Subcutaneous adipose tissue (tissue), 4 donors: Measurements from ENCODE around the gene CENPN. TPM values are rescaled to one million over a fixed set of nuclear protein-coding genes. Genes with fewer than 3 reads are reported as not detected.

ENCODE experiments used
- total RNA-seq, 4 donors: library from RNA; depleted of rRNA; stranded (reverse); fragments of >200 nt; gene quantifications; one replicate each; pipeline ENCODE4 v1.1.0, GENCODE V29; 2016
- TF ChIP-seq, protein P1 (sequence below): fragments of 450-650 bp; IDR thresholded peaks from one replicate; pipeline ENCODE4 v1.5.1; 2016; ENCODE audit warnings: low read depth, mild to moderate bottlenecking, control low read depth, antibody characterized with exemption, moderate library complexity

CENPN gene
- total RNA-seq, 4 donors from 2014 or later, result 4.9 to 9.1 (median 6.7) TPM

DNA sequence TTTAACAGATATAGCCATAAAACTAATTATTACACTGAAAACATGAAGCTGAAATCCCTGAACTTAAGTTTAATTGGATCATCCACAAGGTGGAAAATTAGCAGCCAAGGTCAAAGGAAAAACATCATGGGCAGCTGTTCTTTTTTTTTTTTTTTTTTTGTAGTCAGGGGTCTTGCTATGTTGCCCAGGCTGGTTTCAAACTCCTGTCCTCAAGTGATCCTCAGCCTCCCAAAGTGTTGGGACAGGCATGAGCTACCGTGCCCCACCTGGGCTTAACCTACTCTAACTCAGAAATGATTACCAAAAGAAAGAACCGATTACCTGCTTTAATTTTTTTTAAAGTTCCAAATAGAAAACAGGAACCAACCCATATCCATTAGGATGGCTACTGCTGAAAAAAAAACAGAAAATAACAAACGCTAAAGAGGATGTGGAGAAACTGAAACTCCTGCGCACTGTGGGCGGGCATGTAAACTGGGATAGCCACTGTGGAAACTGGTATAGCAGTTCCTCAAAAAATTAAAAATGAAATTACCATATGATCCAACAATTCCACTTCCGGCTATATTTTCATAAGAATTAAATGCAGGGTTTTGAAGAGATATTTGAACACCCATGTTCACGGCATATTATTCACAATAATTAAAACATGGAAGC is 8.9 kb upstream of the CENPN start:
- TF ChIP-seq, protein P1, sequence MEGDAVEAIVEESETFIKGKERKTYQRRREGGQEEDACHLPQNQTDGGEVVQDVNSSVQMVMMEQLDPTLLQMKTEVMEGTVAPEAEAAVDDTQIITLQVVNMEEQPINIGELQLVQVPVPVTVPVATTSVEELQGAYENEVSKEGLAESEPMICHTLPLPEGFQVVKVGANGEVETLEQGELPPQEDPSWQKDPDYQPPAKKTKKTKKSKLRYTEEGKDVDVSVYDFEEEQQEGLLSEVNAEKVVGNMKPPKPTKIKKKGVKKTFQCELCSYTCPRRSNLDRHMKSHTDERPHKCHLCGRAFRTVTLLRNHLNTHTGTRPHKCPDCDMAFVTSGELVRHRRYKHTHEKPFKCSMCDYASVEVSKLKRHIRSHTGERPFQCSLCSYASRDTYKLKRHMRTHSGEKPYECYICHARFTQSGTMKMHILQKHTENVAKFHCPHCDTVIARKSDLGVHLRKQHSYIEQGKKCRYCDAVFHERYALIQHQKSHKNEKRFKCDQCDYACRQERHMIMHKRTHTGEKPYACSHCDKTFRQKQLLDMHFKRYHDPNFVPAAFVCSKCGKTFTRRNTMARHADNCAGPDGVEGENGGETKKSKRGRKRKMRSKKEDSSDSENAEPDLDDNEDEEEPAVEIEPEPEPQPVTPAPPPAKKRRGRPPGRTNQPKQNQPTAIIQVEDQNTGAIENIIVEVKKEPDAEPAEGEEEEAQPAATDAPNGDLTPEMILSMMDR, result no peak

DNA sequence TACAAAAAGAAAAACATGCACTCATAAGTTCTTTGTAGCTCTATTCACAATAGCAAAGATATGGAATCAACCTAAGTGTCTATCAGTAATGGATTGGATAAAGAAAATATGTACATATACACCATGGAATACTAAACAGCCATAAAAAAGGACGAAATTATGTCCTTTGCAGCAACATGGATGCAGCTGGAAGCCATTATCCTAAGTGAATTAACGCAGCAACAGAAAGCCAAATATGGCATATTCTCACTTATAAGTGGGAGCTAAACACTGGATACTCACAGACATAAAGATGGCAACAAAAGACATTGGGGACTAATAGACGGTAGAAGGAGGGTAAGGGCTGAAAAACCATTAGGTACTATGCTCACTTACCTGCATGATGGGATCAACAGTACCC is 6.1 kb upstream of the CENPN start:
- TF ChIP-seq, protein P1, result no peak

DNA sequence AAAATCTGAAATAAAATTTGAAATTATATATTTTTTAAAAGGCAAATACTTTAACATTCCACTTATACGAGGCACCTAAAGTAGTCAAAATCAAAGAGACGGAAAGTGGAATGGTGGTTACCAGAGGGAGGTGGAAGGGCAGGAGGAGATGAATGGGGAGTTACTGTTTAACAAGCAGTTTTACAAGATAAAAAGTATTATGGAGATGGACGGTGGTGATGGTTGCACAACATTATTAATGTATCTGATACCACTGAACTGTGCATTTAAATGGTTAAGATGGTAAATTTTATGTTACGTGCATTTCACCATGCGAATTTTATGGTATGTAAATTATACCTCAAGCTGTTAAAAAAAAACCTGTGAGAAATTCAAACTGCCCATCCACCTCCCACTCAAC is 5.7 kb upstream of the CENPN start:
- TF ChIP-seq, protein P1, result no peak

DNA sequence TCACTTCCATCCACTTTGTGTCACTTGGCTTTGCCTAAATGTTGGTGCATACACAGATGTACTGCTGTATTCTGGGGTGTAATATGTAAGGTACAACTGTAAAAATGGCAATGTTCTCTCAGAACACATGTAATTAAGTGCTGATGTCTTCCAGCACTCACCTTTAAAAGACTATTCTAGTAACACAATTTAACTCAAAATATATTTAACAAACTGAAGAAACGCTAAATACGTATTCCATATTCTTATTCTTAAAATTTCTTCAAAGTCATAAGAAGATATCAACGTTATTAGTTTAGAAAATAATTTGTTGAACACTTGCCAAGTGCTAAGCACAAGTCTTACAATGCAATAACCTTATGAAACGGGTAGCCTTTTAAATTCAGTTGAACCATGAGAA is 4.0 kb upstream of the CENPN start:
- TF ChIP-seq, protein P1, result no peak

DNA sequence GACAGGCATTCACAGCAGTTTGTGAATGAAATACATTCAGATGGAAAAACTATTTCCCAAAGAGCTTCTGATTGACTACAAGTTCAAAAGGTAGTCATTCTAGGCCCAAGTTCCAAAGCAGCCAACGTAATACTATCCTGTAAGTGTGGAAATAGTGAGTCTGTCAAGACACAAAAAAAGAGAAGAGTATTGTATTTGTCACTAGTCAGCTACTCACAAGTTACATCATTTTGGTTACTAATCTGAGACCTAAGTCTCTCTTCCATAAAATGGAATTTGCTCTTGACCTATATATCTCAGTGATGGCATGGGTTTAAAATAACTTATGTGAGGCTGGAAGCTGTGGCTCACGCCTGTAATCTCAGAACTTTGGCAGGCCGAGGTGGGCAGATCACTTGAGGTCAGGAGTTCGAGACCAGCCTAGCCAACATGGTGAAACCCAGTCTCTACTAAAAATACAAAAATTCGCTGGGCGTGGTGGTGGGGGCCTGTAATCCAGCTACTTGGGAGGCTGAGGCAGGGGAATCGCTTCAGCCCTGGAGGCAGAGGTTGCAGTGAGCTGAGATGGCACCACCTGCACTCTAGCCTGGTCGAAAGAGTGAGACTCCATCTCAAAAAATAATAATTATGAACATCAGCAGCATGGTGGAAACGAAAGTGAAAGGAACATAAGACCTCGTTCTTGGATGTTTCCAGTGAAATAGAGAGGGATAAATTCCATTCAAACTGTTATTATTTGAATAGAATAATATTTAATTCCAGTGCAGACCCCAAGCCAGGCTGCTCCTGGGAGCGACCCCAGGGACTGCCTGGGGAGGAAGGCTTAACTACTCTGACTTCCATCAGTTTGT is 3.2 kb upstream of the CENPN start:
- TF ChIP-seq, protein P1, result no peak

DNA sequence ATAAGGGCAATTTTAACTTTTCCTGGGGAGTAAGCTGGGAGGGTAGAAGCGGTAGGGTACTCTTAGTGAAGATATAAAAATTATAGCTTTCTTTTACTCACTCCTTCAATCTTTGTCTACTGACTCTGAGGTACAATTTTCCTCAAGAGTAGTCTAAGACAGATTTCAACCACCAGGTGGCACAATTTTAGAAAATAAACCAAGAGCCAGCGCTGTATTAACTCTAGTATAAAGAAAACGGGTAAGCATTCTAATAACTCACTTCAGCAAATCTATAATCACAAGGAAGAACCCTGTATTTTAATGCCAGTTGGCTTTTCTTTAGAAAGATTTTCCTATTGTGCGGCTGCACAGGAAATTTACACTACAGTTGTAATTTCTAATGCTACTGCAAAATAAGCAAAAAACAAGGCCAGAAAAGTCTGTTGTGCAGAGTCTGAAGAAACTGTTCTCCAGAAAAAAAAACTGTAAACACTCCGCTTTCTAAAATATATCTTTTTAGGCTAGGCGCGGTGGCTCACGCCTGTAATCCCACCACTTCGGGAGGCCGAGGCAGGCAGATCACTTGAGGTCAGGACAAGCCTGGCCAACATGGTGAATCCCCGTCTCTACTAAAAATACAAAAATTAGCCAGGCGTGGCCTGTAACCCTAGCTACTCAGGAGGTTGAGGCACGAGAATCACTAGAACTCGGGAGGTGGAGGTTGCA is 2.2 kb upstream of the CENPN start:
- TF ChIP-seq, protein P1, result no peak
